CD4-positive, alpha-beta memory T cell (primary cell): ENCODE measurements around the gene APOC4. TPM values are rescaled to one million over a fixed set of nuclear protein-coding genes. Genes with fewer than 3 reads are reported as not detected.
A peak's percentile ranks its signal among the peaks of the same experiment; 100 is the strongest.
"Not testable (repeated sequence)": the region's sequence is repeated elsewhere in the genome, so short reads cannot be mapped to it uniquely, and the experiment has no call there.

Experiments used
- CTCF ChIA-PET: fragments of 350-600 bp; sonication (Branson Sonifier 250); formaldehyde crosslinking; loops from one replicate; lab custom pipeline; 2021; ENCODE audit warnings: inconsistent platforms; ENCODE audit not compliant: partially characterized antibody; lab: Charles Lee
- POLR2A ChIA-PET: fragments of 350-600 bp; sonication (Branson Sonifier 250); formaldehyde crosslinking; loops from one replicate; lab custom pipeline; 2021; ENCODE audit not compliant: partially characterized antibody; lab: Charles Lee
- DNase-seq, 5 donors: peaks; one replicate each; pipeline versions ENCODE4 v3.0.0 to v3.0.0-alpha.2; 2020 to 2022; ENCODE audit warnings: mixed read lengths in 1 of 5
- H3K27ac ChIP-seq: one replicate; pipeline ENCODE4 v1.7.0; 2013; ENCODE audit warnings: low read depth, low read length
- H3K27me3 ChIP-seq: 2 replicates; pipeline ENCODE4 v1.7.0; 2013; ENCODE audit warnings: mild to moderate bottlenecking, low read length, moderate library complexity; ENCODE audit not compliant: insufficient read depth
- H3K36me3 ChIP-seq: 2 replicates; pipeline ENCODE4 v1.7.0; 2013; ENCODE audit warnings: mild to moderate bottlenecking, low read length, moderate library complexity; ENCODE audit not compliant: insufficient read depth
- H3K4me1 ChIP-seq: 2 replicates; pipeline ENCODE4 v1.7.0; 2013; ENCODE audit warnings: mild to moderate bottlenecking, low read length, moderate library complexity; ENCODE audit not compliant: insufficient read depth
- H3K4me3 ChIP-seq, 2 donors: one replicate each; pipeline ENCODE4 v1.7.0; 2013; ENCODE audit warnings: low read length in 2 of 2, mild to moderate bottlenecking in 1 of 2
- H3K9me3 ChIP-seq, 2 donors: one replicate each; pipeline ENCODE4 v1.7.0; 2013; ENCODE audit warnings: low read length in 2 of 2, control low read depth in 1 of 2; ENCODE audit not compliant: control insufficient read depth in 1 of 2
- H3K27ac Mint-ChIP-seq, 7 donors: one replicate each; pipeline ENCODE4 v1.8.0; 2020 to 2021; ENCODE audit warnings: mixed read lengths in 7 of 7, mild to moderate bottlenecking in 6 of 7, inconsistent platforms in 3 of 7, moderate library complexity in 3 of 7
- H3K27me3 Mint-ChIP-seq, 2 donors: one replicate each; pipeline ENCODE4 v1.8.0; 2020 to 2021; ENCODE audit warnings: mixed read lengths in 2 of 2
- H3K36me3 Mint-ChIP-seq, 2 donors: one replicate each; pipeline ENCODE4 v1.8.0; 2020 to 2021; ENCODE audit warnings: mixed read lengths in 2 of 2, inconsistent platforms in 1 of 2, mild to moderate bottlenecking in 1 of 2
- H3K4me1 Mint-ChIP-seq, 4 donors: one replicate each; pipeline ENCODE4 v1.8.0; 2020 to 2021; ENCODE audit warnings: mixed read lengths in 4 of 4, mild to moderate bottlenecking in 1 of 4
- H3K4me3 Mint-ChIP-seq, 8 donors: one replicate each; pipeline ENCODE4 v1.8.0; 2020 to 2021; ENCODE audit warnings: mixed read lengths in 8 of 8, mild to moderate bottlenecking in 7 of 8, moderate library complexity in 6 of 8, inconsistent platforms in 3 of 8
- H3K9me3 Mint-ChIP-seq, 8 donors: one replicate each; pipeline ENCODE4 v1.8.0; 2020 to 2021; ENCODE audit warnings: mixed read lengths in 8 of 8, mild to moderate bottlenecking in 5 of 8, inconsistent platforms in 3 of 8, moderate library complexity in 1 of 8
- intact Hi-C: fragments of 100-400 bp; cut with micrococcal nuclease; formaldehyde crosslinking; loops from one replicate; pipeline ENCODE4 v1.15.1; 2023
- polyA plus RNA-seq, 2 donors: library from polyadenylated mRNA; unstranded; fragments of 300-500 nt; fragmentation: Illumina TruSeq; gene quantifications; one replicate each; pipeline ENCODE4 v1.2.3, GENCODE V29; 2021
- total RNA-seq, 2 experiments: library from RNA; stranded (reverse); gene quantifications; one replicate each; pipeline ENCODE4 v1.2.3, GENCODE V29; 2021

APOC4 gene
- total and polyA plus RNA-seq, 4 experiments from 2014 or later, result not detected

GRCh38 chr19:44908074-44908835 is 33.8 kb upstream of the APOC4 start:
- H3K27ac Mint-ChIP-seq, result no peak overlapping the region
- Histone ChIP-seq H3K36me3 (no peaks in the 10 kb centered on the region), H3K27ac (no peak overlapping the region), H3K9me3 (no peaks in the 10 kb centered on the region), H3K27me3 (peaks cover 12% of the 10 kb centered on the region), H3K4me1 (no peaks in the 10 kb centered on the region), H3K4me3 (no peak overlapping the region)
- H3K36me3 Mint-ChIP-seq, result peaks cover 0 to 2% of the 10 kb centered on the region in 2 donors
- POLR2A ChIA-PET, result no interaction called here
- no peak overlapping the region for H3K4me3 Mint-ChIP-seq
- H3K27me3 Mint-ChIP-seq, result peaks cover 24 to 28% of the 10 kb centered on the region in 2 donors
- intact Hi-C loops, result no loop called here
- CTCF ChIA-PET, result no interaction called here
- H3K4me1 Mint-ChIP-seq, result peaks cover 5 to 9% (median 8%) of the 10 kb centered on the region in 4 donors
- H3K9me3 Mint-ChIP-seq, result no peaks in the 10 kb centered on the region
- no peak for DNase-seq

- POLR2A ChIA-PET, result no interaction called here
- Mint-ChIP-seq H3K4me1 (peaks cover 5 to 9% (median 8%) of the 10 kb centered on the region in 4 donors), H3K36me3 (no peaks in the 10 kb centered on the region), H3K4me3 (no peak overlapping the region), H3K27ac (no peak overlapping the region), H3K9me3 (no peaks in the 10 kb centered on the region), H3K27me3 (peaks cover 28 to 32% of the 10 kb centered on the region in 2 donors)
- no peak for DNase-seq
- Histone ChIP-seq H3K27ac (no peak overlapping the region), H3K27me3 (peaks cover 12% of the 10 kb centered on the region), H3K9me3 (no peaks in the 10 kb centered on the region), H3K4me3 (no peak overlapping the region), H3K4me1 (no peaks in the 10 kb centered on the region), H3K36me3 (no peaks in the 10 kb centered on the region)
- intact Hi-C loops, result no loop called here
- CTCF ChIA-PET, result no interaction called here
Observed at GRCh38 chr19:44908836-44909261, 33.2 kb upstream of the APOC4 start.

- no peaks in the 10 kb centered on the region for H3K36me3 ChIP-seq
- H3K9me3 Mint-ChIP-seq, result no peaks in the 10 kb centered on the region
- peaks cover 12% of the 10 kb centered on the region for H3K27me3 ChIP-seq
- no peak overlapping the region for H3K4me3 Mint-ChIP-seq
- H3K4me1 ChIP-seq, result peaks cover 4% of the 10 kb centered on the region
- ChIA-PET CTCF (no interaction called here), POLR2A (no interaction called here)
- H3K4me3 ChIP-seq, result no peak overlapping the region
- H3K36me3 Mint-ChIP-seq, result no peaks in the 10 kb centered on the region
- peaks cover 29 to 39% of the 10 kb centered on the region in 2 donors for H3K27me3 Mint-ChIP-seq
- no peaks in the 10 kb centered on the region for H3K9me3 ChIP-seq
- no peak overlapping the region for H3K27ac ChIP-seq
- peaks cover 7 to 15% (median 12%) of the 10 kb centered on the region in 4 donors for H3K4me1 Mint-ChIP-seq
- DNase-seq, result no peak
- intact Hi-C loops, result no loop called here
- H3K27ac Mint-ChIP-seq, result no peak overlapping the region
Observed at GRCh38 chr19:44909775-44910174, 32.3 kb upstream of the APOC4 start.

GRCh38 chr19:44911896-44912295 is 30.1 kb upstream of the APOC4 start:
- peaks cover 21 to 27% of the 10 kb centered on the region in 2 donors for H3K27me3 Mint-ChIP-seq
- H3K27me3 ChIP-seq, H3K4me1 Mint-ChIP-seq, POLR2A ChIA-PET, H3K4me3 Mint-ChIP-seq, intact Hi-C loops, H3K4me1 ChIP-seq, CTCF ChIA-PET, DNase-seq, H3K9me3 ChIP-seq, H3K4me3 ChIP-seq, H3K27ac Mint-ChIP-seq, H3K9me3 Mint-ChIP-seq, H3K36me3 ChIP-seq, H3K36me3 Mint-ChIP-seq, H3K27ac ChIP-seq: not testable (repeated sequence)

GRCh38 chr19:44912854-44913253 is 29.2 kb upstream of the APOC4 start:
- POLR2A ChIA-PET, result no interaction called here
- no peaks in the 10 kb centered on the region for H3K9me3 Mint-ChIP-seq
- peaks cover 18 to 24% of the 10 kb centered on the region in 2 donors for H3K27me3 Mint-ChIP-seq

GRCh38 chr19:44913512-44914432 is 28.3 kb upstream of the APOC4 start:
- POLR2A ChIA-PET, H3K4me1 Mint-ChIP-seq, H3K36me3 ChIP-seq, H3K4me1 ChIP-seq, H3K4me3 ChIP-seq, DNase-seq, H3K27ac ChIP-seq, H3K27me3 ChIP-seq, H3K9me3 Mint-ChIP-seq, H3K36me3 Mint-ChIP-seq, intact Hi-C loops, H3K9me3 ChIP-seq: not testable (repeated sequence)
- H3K27ac Mint-ChIP-seq, result peak overlapping the region in 1 of 7 donors; percentile 52
- peaks cover 14 to 24% of the 10 kb centered on the region in 2 donors for H3K27me3 Mint-ChIP-seq
- H3K4me3 Mint-ChIP-seq, result peak overlapping the region in 7 of 8 donors; percentile 46 to 90 (median 61)
- CTCF ChIA-PET, result interaction anchor here (1.5 to 1.9 kb wide), 2 partner anchors 9 kb away, joined by 3 to 5 read pairs; no protein-coding TSS in a partner anchor

More at GRCh38 chr19:44912854-44913253, 29.2 kb upstream of the APOC4 start:
- Histone ChIP-seq H3K9me3 (no peaks in the 10 kb centered on the region), H3K27ac (no peak overlapping the region), H3K4me1 (peaks cover 6% of the 10 kb centered on the region), H3K4me3 (no peak overlapping the region), H3K36me3 (no peaks in the 10 kb centered on the region), H3K27me3 (no peaks in the 10 kb centered on the region)
- H3K36me3 Mint-ChIP-seq, result no peaks in the 10 kb centered on the region
- no peak for DNase-seq
- intact Hi-C loops, result no loop called here
- H3K27ac Mint-ChIP-seq, result no peak overlapping the region
- peaks cover 5 to 9% (median 7%) of the 10 kb centered on the region in 4 donors for H3K4me1 Mint-ChIP-seq
- CTCF ChIA-PET, result interaction anchor here (1.5 kb wide), 1 partner anchor 8 kb away, joined by 3 read pairs; no protein-coding TSS in a partner anchor
- peak overlapping the region in 2 of 8 donors; percentile 59 to 71 for H3K4me3 Mint-ChIP-seq
